K562 (cell line): Measurements from ENCODE around the gene MINDY4. TPM values are rescaled to one million over a fixed set of nuclear protein-coding genes. Genes with fewer than 3 reads are reported as not detected.
A peak's percentile ranks its signal among the peaks of the same experiment; 100 is the strongest.

Experiments
- ATAC-seq: fragments of 200-7000 bp; cut with Tn5 transposase; 3 replicates; pipeline ENCODE4 v1.9.1; 2020; ENCODE audit warnings: moderate library complexity
- BruUV-seq: library from RNA; stranded (reverse); fragments of 400-500 nt; replicated peaks from 2 replicates; lab custom pipeline; 2021; lab: Mats Ljungman, UMichigan
- CTCF ChIA-PET: fragments of 300-600 bp; formaldehyde crosslinking; extraction: SDS; loops from one replicate; lab custom pipeline; 2021; ENCODE audit warnings: low intra/inter-chr PET ratio; lab: Yijun Ruan, JAX
- POLR2A ChIA-PET: fragments of 300-600, 350-650 bp; sonication (Branson Sonifier 250); formaldehyde crosslinking; extraction: SDS; loops from one replicate; lab custom pipeline; 2021; ENCODE audit warnings: antibody characterized with exemption, inconsistent platforms; lab: Yijun Ruan, JAX
- DNase-seq, 4 experiments: peaks; one replicate each; pipeline versions ENCODE4 v3.0.0 to v3.0.0-alpha.2; 2011 to 2018; ENCODE audit warnings: low spot score in 3 of 4, mixed read lengths in 3 of 4; ENCODE audit errors: extremely low read depth in 1 of 4
- FAIRE-seq: peaks from 2 replicates; lab custom pipeline; 2011; peaks lifted over from hg19 to GRCh38; lab: Jason Lieb, UNC
- H2AFZ ChIP-seq: 2 replicates; pipeline ENCODE4 v1.6.0; 2011; ENCODE audit warnings: low read depth, low read length, control low read depth, inconsistent platforms
- H3K27ac ChIP-seq: fragments of 200-600 bp; 3 replicates; pipeline ENCODE4 v1.8.0; 2011; ENCODE audit warnings: low read depth, mild to moderate bottlenecking, control low read depth, inconsistent platforms, low read length, moderate library complexity, mixed read lengths; ENCODE audit errors: extremely low read depth
- H3K27me3 ChIP-seq, 2 experiments: fragments of 300-600 bp in 1 of 2; 2 replicates in 1 of 2; 3 replicates in 1 of 2; pipeline versions ENCODE4 v1.6.0 to v1.8.0; 2011; ENCODE audit warnings: inconsistent platforms in 2 of 2, low read length in 2 of 2, mild to moderate bottlenecking in 1 of 2, mixed read lengths in 1 of 2, moderate library complexity in 1 of 2; ENCODE audit not compliant: control insufficient read depth in 2 of 2, insufficient read depth in 2 of 2
- H3K36me3 ChIP-seq: fragments of 300-600 bp; 3 replicates; pipeline ENCODE4 v1.8.0; 2011; ENCODE audit warnings: mild to moderate bottlenecking, low read length, inconsistent platforms; ENCODE audit not compliant: control insufficient read depth, insufficient read depth
- H3K4me1 ChIP-seq, 2 experiments: fragments of 200-600 bp in 1 of 2; replicated peaks in 1 of 2; 2 replicates in 1 of 2; 3 replicates in 1 of 2; pipeline versions ENCODE4 v1.5.1 to v1.8.0; 2011; ENCODE audit warnings: inconsistent platforms in 2 of 2, low read length in 2 of 2, mild to moderate bottlenecking in 1 of 2, mixed read lengths in 1 of 2, moderate library complexity in 1 of 2; ENCODE audit not compliant: control insufficient read depth in 2 of 2, insufficient read depth in 2 of 2
- H3K4me2 ChIP-seq: 2 replicates; pipeline ENCODE4 v1.6.1; 2011; ENCODE audit warnings: low read length, control low read depth, inconsistent platforms, mixed read lengths; ENCODE audit not compliant: insufficient read depth
- H3K4me3 ChIP-seq: fragments of 200-600 bp; sonication (generic), shearing (Covaris generic); 2 replicates; pipeline ENCODE4 v1.5.1; 2016; ENCODE audit warnings: control low read depth, inconsistent platforms
- H3K79me2 ChIP-seq: fragments of 200-600 bp; 3 replicates; pipeline ENCODE4 v1.8.0; 2011; ENCODE audit warnings: low read length, inconsistent platforms; ENCODE audit not compliant: control insufficient read depth, insufficient read depth
- H3K9ac ChIP-seq, 2 experiments: 2 replicates each; pipeline versions ENCODE4 v1.6.0 to v1.6.1; 2011; ENCODE audit warnings: low read depth in 2 of 2, low read length in 2 of 2, control low read depth in 1 of 2, inconsistent platforms in 1 of 2, mild to moderate bottlenecking in 1 of 2, mixed read lengths in 1 of 2; ENCODE audit not compliant: insufficient read depth in 1 of 2
- H3K9me1 ChIP-seq: one replicate; pipeline ENCODE4 v1.6.0; 2011; ENCODE audit warnings: inconsistent platforms, mild to moderate bottlenecking, low read length, moderate library complexity; ENCODE audit not compliant: control insufficient read depth, insufficient read depth
- H3K9me3 ChIP-seq: replicated peaks from 2 replicates; pipeline ENCODE4 v1.5.1; 2011; ENCODE audit warnings: low read depth, low read length, inconsistent platforms; ENCODE audit not compliant: control insufficient read depth, insufficient read depth
- H4K20me1 ChIP-seq: replicated peaks from 2 replicates; pipeline ENCODE4 v1.6.1; 2011; ENCODE audit warnings: low read length, inconsistent platforms, mixed read lengths; ENCODE audit not compliant: control insufficient read depth, insufficient read depth
- CXXC5 ChIP-seq: fragments of 250-450 bp; sonication (Bioruptor Pico); IDR thresholded peaks from 2 replicates; pipeline ENCODE4 v1.8.0; 2022; ENCODE audit warnings: inconsistent platforms, mild to moderate bottlenecking, moderate library complexity
- DDX20 ChIP-seq: fragments of 450-650 bp; IDR thresholded peaks from 2 replicates; pipeline ENCODE4 v1.6.1; 2016; ENCODE audit warnings: missing genetic modification characterization, low read depth, mild to moderate bottlenecking, missing compliant biosample characterization, moderate library complexity
- KLF10 ChIP-seq: fragments of 250-450 bp; sonication (Bioruptor Pico); IDR thresholded peaks from 2 replicates; pipeline ENCODE4 v1.6.1; 2021; ENCODE audit warnings: matching md5 sums
- SMAD1 ChIP-seq: fragments of 150-350 bp; IDR thresholded peaks from 2 replicates; pipeline ENCODE4 v1.6.1; 2014; ENCODE audit warnings: low read length, low read depth; ENCODE audit not compliant: partially characterized antibody
- STAG1 ChIP-seq: sonication (generic); formaldehyde crosslinking; IDR thresholded peaks from 2 replicates; pipeline ENCODE4 v1.5.0; 2020; ENCODE audit warnings: missing genetic modification reagents, borderline replicate concordance
- STAT5A ChIP-seq: IDR thresholded peaks from 2 replicates; pipeline ENCODE4 v1.6.1; 2012; ENCODE audit warnings: low read length, inconsistent platforms, borderline replicate concordance
- ZFP30 ChIP-seq: fragments of 250-450 bp; sonication (Bioruptor Pico); IDR thresholded peaks from 2 replicates; pipeline ENCODE4 v1.8.0; 2022; ENCODE audit warnings: moderate library complexity, mild to moderate bottlenecking, inconsistent platforms, borderline replicate concordance
- ZNF134 ChIP-seq: fragments of 250-450 bp; sonication (Bioruptor Pico); conservative IDR thresholded peaks from 2 replicates; pipeline ENCODE4 v1.4.0; 2020
- ZNF75A ChIP-seq: fragments of 450-650 bp; formaldehyde crosslinking; IDR thresholded peaks from 2 replicates; pipeline ENCODE4 v1.4.0; 2020; ENCODE audit warnings: mild to moderate bottlenecking
- ZSCAN32 ChIP-seq: fragments of 450-650 bp; formaldehyde crosslinking; IDR thresholded peaks from 2 replicates; pipeline ENCODE4 v1.4.0; 2020; ENCODE audit warnings: mild to moderate bottlenecking, moderate library complexity
- WGBS: fragments of 100-300 bp; shearing (Covaris generic); methylation state at CpG from one replicate; pipeline ENCODE4 v1.1.6; 2016; ENCODE audit warnings: low coverage, mixed read lengths; ENCODE audit not compliant: insufficient coverage; ENCODE audit errors: missing lambda C conversion rate; 5-methylcytosine and 5-hydroxymethylcytosine counted together
- in situ Hi-C: fragments of 300-500 bp; cut with MboI; formaldehyde crosslinking; loops from 4 replicates; pipeline ENCODE4 v1.15.0; 2018; ENCODE audit warnings: inconsistent platforms, mixed read lengths
- intact Hi-C: fragments of 100-400 bp; cut with micrococcal nuclease; formaldehyde crosslinking; loops from 2 replicates; pipeline ENCODE4 v1.14.2; 2022
- polyA plus RNA-seq, 8 experiments: library from polyadenylated mRNA; depleted of rRNA in 4 of 8; stranded (reverse) in 5 of 8; unstranded in 3 of 8; fragments of >200 nt; fragmentation: Nextera tagmentation in 2 of 8; fragmentation: Illumina TruSeq in 1 of 8; extraction: Ambion mirVana in 2 of 8; extraction: Trizol in 1 of 8; gene quantifications; 2 replicates each; pipeline versions ENCODE4 v1.2.1 to v1.2.3, GENCODE V29; 2011 to 2014; ENCODE audit warnings: inconsistent platforms in 1 of 8, missing spikeins in 1 of 8
- total RNA-seq, 7 experiments: library from RNA; depleted of rRNA in 6 of 7; stranded (reverse); fragments of >200 nt in 6 of 7; fragmentation: Illumina TruSeq in 2 of 7; extraction: Trizol in 2 of 7; gene quantifications; 2 replicates each; pipeline versions ENCODE4 v1.2.1 to v1.2.3, GENCODE V29; 2011 to 2021; ENCODE audit warnings: low replicate concordance in 1 of 7
- TF ChIP-seq, protein P1 (sequence below): fragments of 250-450 bp; sonication (Bioruptor Pico); IDR thresholded peaks from 2 replicates; pipeline ENCODE4 v1.4.0; 2020
- TF ChIP-seq, protein P2 (sequence below): fragments of 450-650 bp; IDR thresholded peaks from 2 replicates; pipeline ENCODE4 v1.6.1; 2017; ENCODE audit warnings: antibody characterized with exemption, mild to moderate bottlenecking

The MINDY4 gene
- total and polyA plus RNA-seq, 9 of the 15 experiments (the other 6 are each of a cell fraction or from before 2014, with no cell fraction given) = 2.1 to 16.7 (median 11.0) TPM

DNA sequence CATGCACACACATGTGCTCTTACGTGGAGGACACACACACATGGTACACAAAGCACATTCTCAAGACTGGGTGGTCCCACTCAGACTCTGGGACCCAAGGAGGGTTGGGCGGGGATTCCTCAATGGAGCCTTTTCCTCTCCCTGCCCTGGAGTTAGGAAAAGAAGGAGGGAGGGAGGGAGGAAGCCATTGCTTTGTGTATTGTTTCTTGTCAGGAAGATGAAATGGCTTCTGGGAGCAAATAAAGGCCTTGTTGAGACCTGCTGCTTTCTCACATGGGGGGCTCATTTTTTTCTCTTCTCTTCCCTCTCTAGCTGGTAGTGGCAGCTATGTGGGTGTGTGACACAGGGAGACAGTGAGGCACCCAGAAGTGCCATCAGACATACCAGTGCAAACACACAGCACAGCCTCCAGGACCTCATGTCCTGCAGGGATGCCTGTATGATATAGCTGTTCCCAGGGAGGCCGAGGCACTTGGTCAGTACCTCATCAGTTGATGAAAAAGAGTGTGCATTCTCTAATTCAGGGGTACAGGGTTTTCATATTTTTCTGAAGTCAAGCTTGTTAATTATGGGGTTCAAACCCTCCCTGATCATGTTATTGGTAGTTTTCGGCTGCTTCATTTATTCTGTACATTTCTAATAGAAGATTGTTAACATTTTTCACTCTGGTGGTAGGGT, 146.1 kb downstream of the MINDY4 start:
- 82% methylated on average over 4 of the region's 4 CpGs for WGBS
- no peak for DNase-seq
- Histone ChIP-seq H3K9me3 (no peaks in the 10 kb centered on the region), H3K27ac (no peak overlapping the region; the same call in 2 of the 3 replicates), H3K36me3 (no peaks in the 10 kb centered on the region), H3K27me3 (no peaks in the 10 kb centered on the region), H3K9me1 (peaks cover 3% of the 10 kb centered on the region), H3K4me1 (peaks cover 82 to 87% of the 10 kb centered on the region in 2 experiments), H3K79me2 (no peaks in the 10 kb centered on the region; the same call in 2 of the 3 replicates), H2AFZ (no peak overlapping the region), H3K4me3 (no peak overlapping the region), H3K9ac (no peak overlapping the region), H4K20me1 (no peaks in the 10 kb centered on the region), H3K4me2 (no peak overlapping the region; the same call in 1 of the 2 replicates)
- BruUV-seq = no TSS peak
- ChIA-PET POLR2A (interaction anchor here (0.8 kb wide), 1 partner anchor 21 kb away, joined by 4 read pairs; no protein-coding TSS in a partner anchor), CTCF (no interaction called here)
- in situ Hi-C loops = no loop called here
- intact Hi-C loops = no loop called here
- FAIRE-seq = no peak
- ATAC-seq = no peak
- no peak for TF ChIP-seq ZNF75A (CRISPR knock-in tag)
- no peak for TF ChIP-seq ZFP30
- no peak for TF ChIP-seq ZSCAN32 (CRISPR knock-in tag)
- no peak for TF ChIP-seq STAT5A
- TF ChIP-seq CXXC5 (CRISPR knock-in tag) = no peak
- TF ChIP-seq, protein P1, sequence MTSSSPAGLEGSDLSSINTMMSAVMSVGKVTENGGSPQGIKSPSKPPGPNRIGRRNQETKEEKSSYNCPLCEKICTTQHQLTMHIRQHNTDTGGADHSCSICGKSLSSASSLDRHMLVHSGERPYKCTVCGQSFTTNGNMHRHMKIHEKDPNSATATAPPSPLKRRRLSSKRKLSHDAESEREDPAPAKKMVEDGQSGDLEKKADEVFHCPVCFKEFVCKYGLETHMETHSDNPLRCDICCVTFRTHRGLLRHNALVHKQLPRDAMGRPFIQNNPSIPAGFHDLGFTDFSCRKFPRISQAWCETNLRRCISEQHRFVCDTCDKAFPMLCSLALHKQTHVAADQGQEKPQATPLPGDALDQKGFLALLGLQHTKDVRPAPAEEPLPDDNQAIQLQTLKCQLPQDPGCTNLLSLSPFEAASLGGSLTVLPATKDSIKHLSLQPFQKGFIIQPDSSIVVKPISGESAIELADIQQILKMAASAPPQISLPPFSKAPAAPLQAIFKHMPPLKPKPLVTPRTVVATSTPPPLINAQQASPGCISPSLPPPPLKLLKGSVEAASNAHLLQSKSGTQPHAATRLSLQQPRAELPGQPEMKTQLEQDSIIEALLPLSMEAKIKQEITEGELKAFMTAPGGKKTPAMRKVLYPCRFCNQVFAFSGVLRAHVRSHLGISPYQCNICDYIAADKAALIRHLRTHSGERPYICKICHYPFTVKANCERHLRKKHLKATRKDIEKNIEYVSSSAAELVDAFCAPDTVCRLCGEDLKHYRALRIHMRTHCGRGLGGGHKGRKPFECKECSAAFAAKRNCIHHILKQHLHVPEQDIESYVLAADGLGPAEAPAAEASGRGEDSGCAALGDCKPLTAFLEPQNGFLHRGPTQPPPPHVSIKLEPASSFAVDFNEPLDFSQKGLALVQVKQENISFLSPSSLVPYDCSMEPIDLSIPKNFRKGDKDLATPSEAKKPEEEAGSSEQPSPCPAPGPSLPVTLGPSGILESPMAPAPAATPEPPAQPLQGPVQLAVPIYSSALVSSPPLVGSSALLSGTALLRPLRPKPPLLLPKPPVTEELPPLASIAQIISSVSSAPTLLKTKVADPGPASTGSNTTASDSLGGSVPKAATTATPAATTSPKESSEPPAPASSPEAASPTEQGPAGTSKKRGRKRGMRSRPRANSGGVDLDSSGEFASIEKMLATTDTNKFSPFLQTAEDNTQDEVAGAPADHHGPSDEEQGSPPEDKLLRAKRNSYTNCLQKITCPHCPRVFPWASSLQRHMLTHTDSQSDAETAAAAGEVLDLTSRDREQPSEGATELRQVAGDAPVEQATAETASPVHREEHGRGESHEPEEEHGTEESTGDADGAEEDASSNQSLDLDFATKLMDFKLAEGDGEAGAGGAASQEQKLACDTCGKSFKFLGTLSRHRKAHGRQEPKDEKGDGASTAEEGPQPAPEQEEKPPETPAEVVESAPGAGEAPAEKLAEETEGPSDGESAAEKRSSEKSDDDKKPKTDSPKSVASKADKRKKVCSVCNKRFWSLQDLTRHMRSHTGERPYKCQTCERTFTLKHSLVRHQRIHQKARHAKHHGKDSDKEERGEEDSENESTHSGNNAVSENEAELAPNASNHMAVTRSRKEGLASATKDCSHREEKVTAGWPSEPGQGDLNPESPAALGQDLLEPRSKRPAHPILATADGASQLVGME (CRISPR knock-in tag) = no peak
- peak; percentile 88 for TF ChIP-seq ZNF134 (CRISPR knock-in tag)
- no peak for TF ChIP-seq DDX20 (tag)
- TF ChIP-seq, protein P2, sequence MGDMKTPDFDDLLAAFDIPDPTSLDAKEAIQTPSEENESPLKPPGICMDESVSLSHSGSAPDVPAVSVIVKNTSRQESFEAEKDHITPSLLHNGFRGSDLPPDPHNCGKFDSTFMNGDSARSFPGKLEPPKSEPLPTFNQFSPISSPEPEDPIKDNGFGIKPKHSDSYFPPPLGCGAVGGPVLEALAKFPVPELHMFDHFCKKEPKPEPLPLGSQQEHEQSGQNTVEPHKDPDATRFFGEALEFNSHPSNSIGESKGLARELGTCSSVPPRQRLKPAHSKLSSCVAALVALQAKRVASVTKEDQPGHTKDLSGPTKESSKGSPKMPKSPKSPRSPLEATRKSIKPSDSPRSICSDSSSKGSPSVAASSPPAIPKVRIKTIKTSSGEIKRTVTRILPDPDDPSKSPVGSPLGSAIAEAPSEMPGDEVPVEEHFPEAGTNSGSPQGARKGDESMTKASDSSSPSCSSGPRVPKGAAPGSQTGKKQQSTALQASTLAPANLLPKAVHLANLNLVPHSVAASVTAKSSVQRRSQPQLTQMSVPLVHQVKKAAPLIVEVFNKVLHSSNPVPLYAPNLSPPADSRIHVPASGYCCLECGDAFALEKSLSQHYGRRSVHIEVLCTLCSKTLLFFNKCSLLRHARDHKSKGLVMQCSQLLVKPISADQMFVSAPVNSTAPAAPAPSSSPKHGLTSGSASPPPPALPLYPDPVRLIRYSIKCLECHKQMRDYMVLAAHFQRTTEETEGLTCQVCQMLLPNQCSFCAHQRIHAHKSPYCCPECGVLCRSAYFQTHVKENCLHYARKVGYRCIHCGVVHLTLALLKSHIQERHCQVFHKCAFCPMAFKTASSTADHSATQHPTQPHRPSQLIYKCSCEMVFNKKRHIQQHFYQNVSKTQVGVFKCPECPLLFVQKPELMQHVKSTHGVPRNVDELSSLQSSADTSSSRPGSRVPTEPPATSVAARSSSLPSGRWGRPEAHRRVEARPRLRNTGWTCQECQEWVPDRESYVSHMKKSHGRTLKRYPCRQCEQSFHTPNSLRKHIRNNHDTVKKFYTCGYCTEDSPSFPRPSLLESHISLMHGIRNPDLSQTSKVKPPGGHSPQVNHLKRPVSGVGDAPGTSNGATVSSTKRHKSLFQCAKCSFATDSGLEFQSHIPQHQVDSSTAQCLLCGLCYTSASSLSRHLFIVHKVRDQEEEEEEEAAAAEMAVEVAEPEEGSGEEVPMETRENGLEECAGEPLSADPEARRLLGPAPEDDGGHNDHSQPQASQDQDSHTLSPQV = 0 out of 2 replicates have a peak, but pooled peaks have one; percentile 24
- TF ChIP-seq SMAD1 = no peak
- no peak for TF ChIP-seq STAG1 (CRISPR knock-in tag)
- TF ChIP-seq KLF10 (CRISPR knock-in tag) = no peak
